ENCODE results near the gene TTLL12.

TTLL12 gene

GRCh38 chr22:43216738-43217137, 29.8 kb upstream of the TTLL12 start:
- Histone ChIP-seq H3K9ac (ENCODE audit: low read length) (no peak overlapping the region), H3K27me3 (ENCODE audit: insufficient read depth, low read length) (peaks cover 12% of the 10 kb centered on the region; the same call in 1 of the 2 replicates), H3K4me3 (ENCODE audit: low read depth, low read length, poor library complexity, severe bottlenecking) (no peak overlapping the region), H3K79me2 (ENCODE audit: insufficient read depth, low read length) (no peaks in the 10 kb centered on the region), H3K4me1 (ENCODE audit: insufficient read depth, low read length, severe bottlenecking) (no peaks in the 10 kb centered on the region), H3K9me3 (ENCODE audit: low read length) (no peaks in the 10 kb centered on the region), H2AFZ (ENCODE audit: low read length) (no peak overlapping the region), H3K36me3 (ENCODE audit: insufficient read depth, low read length) (no peaks in the 10 kb centered on the region), H4K20me1 (ENCODE audit: insufficient read depth, low read length) (no peaks in the 10 kb centered on the region), H3K4me2 (ENCODE audit: low read length) (no peak overlapping the region), H3K9me2 (ENCODE audit: low read depth, low read length) (no peaks in the 10 kb centered on the region), H3K27ac (ENCODE audit: low read depth, low read length, poor library complexity, severe bottlenecking) (no peak overlapping the region), H3F3A (ENCODE audit: insufficient read depth, low read length) (no peaks in the 10 kb centered on the region)
- no peak for TF ChIP-seq CTCF (IDR thresholded peaks at IDR 0.05; ENCODE audit: low read length)
- no peak for TF ChIP-seq EZH2 (IDR thresholded peaks at IDR 0.05; ENCODE audit: borderline replicate concordance, low read length)

GRCh38 chr22:43213962-43214361, 27.0 kb upstream of the TTLL12 start:
- Histone ChIP-seq H2AFZ (ENCODE audit: low read length) (no peak overlapping the region), H3K9ac (ENCODE audit: low read length) (no peak overlapping the region), H3K9me2 (ENCODE audit: low read depth, low read length) (no peaks in the 10 kb centered on the region), H3F3A (ENCODE audit: insufficient read depth, low read length) (no peaks in the 10 kb centered on the region), H3K9me3 (ENCODE audit: low read length) (no peaks in the 10 kb centered on the region), H3K4me3 (ENCODE audit: low read depth, low read length, poor library complexity, severe bottlenecking) (no peak overlapping the region), H3K36me3 (ENCODE audit: insufficient read depth, low read length) (no peaks in the 10 kb centered on the region), H3K79me2 (ENCODE audit: insufficient read depth, low read length) (no peaks in the 10 kb centered on the region), H3K4me1 (ENCODE audit: insufficient read depth, low read length, severe bottlenecking) (no peaks in the 10 kb centered on the region), H3K27ac (ENCODE audit: low read depth, low read length, poor library complexity, severe bottlenecking) (no peak overlapping the region), H3K27me3 (ENCODE audit: insufficient read depth, low read length) (peaks cover 17% of the 10 kb centered on the region; the same call in 1 of the 2 replicates), H4K20me1 (ENCODE audit: insufficient read depth, low read length) (no peaks in the 10 kb centered on the region), H3K4me2 (ENCODE audit: low read length) (no peak overlapping the region)
- TF ChIP-seq EZH2 (IDR thresholded peaks at IDR 0.05; ENCODE audit: borderline replicate concordance, low read length) (no peak), CTCF (IDR thresholded peaks at IDR 0.05; ENCODE audit: low read length) (no peak)

GRCh38 chr22:43213051-43213450, 26.1 kb upstream of the TTLL12 start:
- H3K36me3 ChIP-seq (ENCODE audit: insufficient read depth, low read length), result no peaks in the 10 kb centered on the region
- no peaks in the 10 kb centered on the region for H4K20me1 ChIP-seq (ENCODE audit: insufficient read depth, low read length)
- no peaks in the 10 kb centered on the region for H3F3A ChIP-seq (ENCODE audit: insufficient read depth, low read length)
- H3K79me2 ChIP-seq (ENCODE audit: insufficient read depth, low read length), result no peaks in the 10 kb centered on the region
- no peak overlapping the region for H3K4me3 ChIP-seq (ENCODE audit: low read depth, low read length, poor library complexity, severe bottlenecking)
- TF ChIP-seq EZH2 (IDR thresholded peaks at IDR 0.05; ENCODE audit: borderline replicate concordance, low read length), result no peak
- no peak for TF ChIP-seq CTCF (IDR thresholded peaks at IDR 0.05; ENCODE audit: low read length)
- no peak overlapping the region for H2AFZ ChIP-seq (ENCODE audit: low read length)
- no peak overlapping the region for H3K27ac ChIP-seq (ENCODE audit: low read depth, low read length, poor library complexity, severe bottlenecking)
- no peak overlapping the region for H3K4me2 ChIP-seq (ENCODE audit: low read length)
- H3K27me3 ChIP-seq (ENCODE audit: insufficient read depth, low read length), result peaks cover 17% of the 10 kb centered on the region; the same call in 1 of the 2 replicates
- H3K4me1 ChIP-seq (ENCODE audit: insufficient read depth, low read length, severe bottlenecking), result no peaks in the 10 kb centered on the region
- no peaks in the 10 kb centered on the region for H3K9me3 ChIP-seq (ENCODE audit: low read length)
- no peak overlapping the region for H3K9ac ChIP-seq (ENCODE audit: low read length)
- H3K9me2 ChIP-seq (ENCODE audit: low read depth, low read length), result no peaks in the 10 kb centered on the region

All from OCI-LY1 (cell line).